HS-5 (cell line): ENCODE data around the gene NFATC4.
"Not testable (repeated sequence)": the region's sequence is repeated elsewhere in the genome, so short reads cannot be mapped to it uniquely, and the experiment has no call there.

Experiments
- DNase-seq: peaks from one replicate; pipeline ENCODE4 v3.0.0-alpha.2; 2012; ENCODE audit warnings: low read depth

NFATC4 gene

GRCh38 chr14:24367514-24368211 is at the start of gene NFATC4:
NFATC4 (plus strand) TSS chr14:24368184; CDS start chr14:24368341, 157 bp downstream.
- peak; percentile 76 for DNase-seq

GRCh38 chr14:24321212-24321975 is 46.6 kb upstream of the NFATC4 start:
- no peak for DNase-seq

- DNase-seq = no peak
Measured at GRCh38 chr14:24322672-24323071, 45.3 kb upstream of the NFATC4 start.

- DNase-seq = no peak
Measured at GRCh38 chr14:24323341-24323740, 44.6 kb upstream of the NFATC4 start.

- DNase-seq = no peak
Measured at GRCh38 chr14:24324024-24324423, 44.0 kb upstream of the NFATC4 start.

GRCh38 chr14:24325041-24325530 is 42.9 kb upstream of the NFATC4 start:
- no peak for DNase-seq

- no peak for DNase-seq
Measured at GRCh38 chr14:24325963-24326362, 42.0 kb upstream of the NFATC4 start.

GRCh38 chr14:24327303-24327702 is 40.7 kb upstream of the NFATC4 start:
- no peak for DNase-seq

- DNase-seq = not testable (repeated sequence)
Measured at GRCh38 chr14:24327914-24328313, 40.1 kb upstream of the NFATC4 start.

GRCh38 chr14:24329073-24329663 is 38.8 kb upstream of the NFATC4 start:
- no peak for DNase-seq

GRCh38 chr14:24329736-24330135 is 38.2 kb upstream of the NFATC4 start:
- DNase-seq = no peak

- DNase-seq = no peak
Measured at GRCh38 chr14:24330973-24331674, 36.9 kb upstream of the NFATC4 start.

- DNase-seq = no peak
Measured at GRCh38 chr14:24331731-24332267, 36.2 kb upstream of the NFATC4 start.

GRCh38 chr14:24332268-24332993 is 35.6 kb upstream of the NFATC4 start:
- no peak for DNase-seq

- DNase-seq = no peak
Measured at GRCh38 chr14:24334431-24335291, 33.3 kb upstream of the NFATC4 start, which contains the start of gene ADCY4. ADCY4 (minus strand) TSS chr14:24335071; CDS start chr14:24334652, 419 bp downstream.

- DNase-seq = no peak
Measured at GRCh38 chr14:24335461-24336171, 32.4 kb upstream of the NFATC4 start.

- DNase-seq = no peak
Measured at GRCh38 chr14:24337144-24337823, 30.7 kb upstream of the NFATC4 start.

GRCh38 chr14:24337824-24338175 is 30.2 kb upstream of the NFATC4 start:
- no peak for DNase-seq

GRCh38 chr14:24338843-24339242 is 29.1 kb upstream of the NFATC4 start:
- no peak for DNase-seq
